Stimulated activated CD4-positive, alpha-beta T cell treated with anti-CD3 and anti-CD28 coated beads, Interleukin-12 subunit alpha, Interleukin-12 subunit beta, amount 100 ng/mL, for 4 hours (primary cell): ENCODE measurements around the gene ICA1.

Source experiments
- DNase-seq: peaks from one replicate; pipeline ENCODE4 v3.0.0-alpha.2; 2020

The ICA1 gene

DNA sequence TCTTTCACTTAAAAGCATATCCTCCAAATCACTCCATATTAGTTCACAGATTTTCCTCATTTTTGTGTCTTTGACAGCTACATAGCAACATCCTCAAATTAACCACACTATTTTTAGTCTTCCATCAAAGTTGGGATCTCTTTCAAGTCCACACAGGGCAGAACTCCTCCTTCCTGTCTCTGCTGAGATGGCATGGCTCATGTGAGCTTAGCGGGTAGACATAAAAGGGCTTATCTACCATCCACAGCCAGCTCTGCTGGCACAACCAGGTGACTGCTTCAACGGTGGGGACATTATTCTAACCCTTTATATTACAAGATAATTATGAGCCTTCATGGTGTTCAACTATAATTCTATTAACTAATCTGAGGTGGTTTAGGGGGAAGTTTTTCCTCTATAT lies 35.5 kb downstream of the ICA1 start:
- DNase-seq, result no peak

DNA sequence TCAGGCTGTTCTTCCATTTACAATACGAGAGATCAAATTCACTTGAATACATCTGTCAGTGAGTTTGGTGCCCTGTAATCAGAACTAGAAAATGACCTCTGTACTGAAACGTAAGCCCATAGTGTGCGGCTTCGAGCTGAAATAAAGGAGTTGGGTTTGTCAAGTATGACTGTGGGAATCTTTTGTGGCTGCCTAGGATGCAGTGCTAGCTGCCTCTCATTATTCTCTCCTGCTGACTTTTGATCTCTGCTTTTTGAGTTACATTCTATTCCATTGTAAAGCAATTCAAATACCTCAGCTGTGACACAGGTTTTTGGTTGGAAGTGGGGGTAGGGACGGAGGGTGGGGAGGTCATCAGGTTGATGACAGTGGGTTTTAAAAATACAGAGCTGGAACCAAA lies 40.4 kb downstream of the ICA1 start:
- no peak for DNase-seq

DNA sequence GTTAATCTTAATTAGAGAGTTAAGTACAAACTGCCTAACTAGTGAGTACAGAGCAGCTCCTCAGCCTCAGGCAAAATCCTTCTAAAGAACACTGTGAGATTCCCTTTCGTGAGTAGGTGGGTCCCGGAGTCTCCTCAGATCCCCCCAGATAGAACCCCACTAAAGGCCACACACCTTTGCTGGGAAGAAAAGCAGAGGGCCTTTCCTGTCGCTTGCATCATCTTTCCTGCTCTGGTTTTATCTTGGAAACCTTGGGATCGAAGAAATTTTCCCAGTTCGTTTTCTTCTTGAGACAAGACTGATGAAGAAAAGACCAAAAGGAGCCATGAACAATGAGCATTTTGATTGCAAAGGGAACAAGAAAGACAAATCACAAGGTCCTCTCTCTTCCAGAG lies 40.9 kb downstream of the ICA1 start:
- no peak for DNase-seq

DNA sequence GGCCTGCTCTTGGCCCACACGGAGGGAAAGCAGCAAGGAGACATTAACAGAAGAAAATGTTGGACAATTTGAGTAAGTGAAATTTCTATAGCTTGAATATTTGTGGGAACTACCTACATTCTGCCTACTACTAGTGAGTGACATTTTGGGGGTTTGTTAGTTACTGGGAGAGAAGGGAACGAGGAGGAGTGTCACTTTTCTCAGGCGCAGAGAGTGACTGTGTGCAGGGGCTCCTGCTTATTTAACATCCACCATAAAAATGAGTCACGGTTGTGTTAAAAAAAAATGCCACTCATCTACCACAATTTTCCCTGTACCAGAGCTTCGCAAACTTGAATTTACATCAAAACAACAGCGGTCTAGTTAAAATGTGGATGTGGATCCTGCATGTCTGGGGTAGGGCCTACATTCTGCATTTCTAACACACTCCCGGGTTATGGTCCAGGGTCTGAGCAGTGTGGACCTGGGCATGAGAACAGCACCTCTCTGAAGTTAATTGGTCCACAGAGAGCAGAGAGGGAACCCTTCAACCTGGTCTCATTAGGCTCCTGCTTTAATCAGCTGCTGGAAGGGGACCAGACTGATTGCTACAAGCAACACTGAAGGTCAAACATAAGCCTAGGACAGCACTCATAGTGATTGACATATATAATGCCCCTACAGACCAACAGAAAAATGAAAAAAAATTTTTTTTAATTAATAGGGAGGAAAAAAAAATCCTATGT lies 41.4 kb downstream of the ICA1 start:
- no peak for DNase-seq

DNA sequence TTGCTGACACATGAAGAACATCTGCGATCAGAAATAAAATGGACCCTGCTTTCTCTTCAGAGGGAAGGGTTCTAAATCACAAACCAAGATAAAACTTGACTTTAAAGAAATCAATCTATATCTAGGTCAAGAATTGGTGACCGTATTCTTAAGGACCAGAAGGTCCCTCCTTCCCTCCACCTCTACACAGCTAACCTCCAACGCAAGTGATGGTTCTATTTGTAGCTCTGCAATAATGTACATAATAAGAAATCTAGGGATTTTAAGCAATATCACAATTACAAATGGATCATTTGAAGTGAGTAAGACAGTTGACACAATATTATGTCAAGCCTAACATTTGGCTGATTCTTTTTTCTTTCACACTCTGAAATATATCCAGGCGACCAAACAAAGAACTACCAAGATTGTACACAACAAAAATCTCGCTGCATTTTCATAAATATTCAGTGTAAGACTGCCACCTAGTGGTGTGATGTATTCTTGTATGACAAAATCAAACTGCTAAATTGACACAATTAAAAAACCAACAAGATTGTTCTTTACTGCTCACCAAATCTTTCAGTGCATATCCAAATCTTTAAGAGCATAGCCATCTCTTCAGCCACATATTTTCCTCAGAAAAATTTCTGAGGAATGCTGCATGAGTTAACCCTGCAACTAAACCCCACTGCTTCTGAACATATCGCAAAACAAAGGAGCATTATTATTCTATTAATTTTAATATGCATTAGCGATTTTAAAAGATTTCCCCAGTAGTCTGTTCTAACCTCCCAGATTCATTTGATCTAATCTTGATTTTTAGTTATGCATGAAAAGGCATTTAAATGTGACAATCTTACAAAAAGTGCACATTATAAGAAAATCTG lies 44.5 kb downstream of the ICA1 start:
- no peak for DNase-seq

DNA sequence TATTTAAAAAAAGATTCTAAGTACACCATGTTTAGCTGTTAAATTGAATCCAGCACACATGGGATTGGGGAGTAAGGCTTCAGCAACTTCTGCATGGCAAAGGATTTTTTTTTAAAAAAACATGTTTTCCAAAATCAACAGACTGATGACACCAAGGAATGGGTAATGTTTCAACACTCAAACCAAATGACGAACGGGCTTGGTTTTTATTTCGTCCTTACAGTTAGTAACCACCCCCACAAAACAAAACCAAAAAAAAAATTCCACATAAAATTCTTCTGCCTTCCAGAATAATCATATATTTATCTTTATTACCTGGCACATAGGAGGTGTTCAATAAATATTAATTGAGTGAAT lies 45.7 kb downstream of the ICA1 start:
- no peak for DNase-seq

DNA sequence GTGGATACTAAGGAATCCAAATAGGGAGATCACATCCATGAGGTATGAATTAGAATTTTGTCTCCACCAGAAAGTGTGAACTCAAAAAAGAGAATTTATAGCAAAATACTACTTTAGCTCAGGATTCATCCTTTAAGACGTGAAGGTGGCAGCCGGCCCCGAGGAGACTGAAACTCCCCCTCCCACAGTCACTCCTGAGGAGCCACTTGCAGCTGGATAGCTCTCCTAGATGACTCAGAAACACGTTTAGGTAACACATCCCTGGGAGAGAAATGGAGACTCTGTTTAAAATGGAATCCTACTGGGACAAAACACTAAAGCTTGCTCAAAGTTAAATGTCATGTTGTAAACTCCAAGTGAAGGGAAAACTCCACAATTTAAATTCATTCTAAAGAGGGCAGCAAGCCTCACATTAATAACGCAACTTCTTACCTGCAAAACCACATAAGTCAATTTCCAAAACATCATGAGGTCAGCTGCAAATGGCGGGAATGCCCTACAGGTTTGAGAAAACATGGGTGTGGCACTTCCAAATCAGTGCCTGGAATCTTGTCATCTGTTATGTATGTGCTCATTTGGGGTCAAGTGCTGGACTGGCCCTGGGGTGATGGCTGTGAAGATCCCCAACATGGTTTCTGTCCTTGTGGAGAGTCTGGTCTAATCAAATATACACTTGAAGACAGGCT lies 46.2 kb downstream of the ICA1 start:
- DNase-seq, result no peak

DNA sequence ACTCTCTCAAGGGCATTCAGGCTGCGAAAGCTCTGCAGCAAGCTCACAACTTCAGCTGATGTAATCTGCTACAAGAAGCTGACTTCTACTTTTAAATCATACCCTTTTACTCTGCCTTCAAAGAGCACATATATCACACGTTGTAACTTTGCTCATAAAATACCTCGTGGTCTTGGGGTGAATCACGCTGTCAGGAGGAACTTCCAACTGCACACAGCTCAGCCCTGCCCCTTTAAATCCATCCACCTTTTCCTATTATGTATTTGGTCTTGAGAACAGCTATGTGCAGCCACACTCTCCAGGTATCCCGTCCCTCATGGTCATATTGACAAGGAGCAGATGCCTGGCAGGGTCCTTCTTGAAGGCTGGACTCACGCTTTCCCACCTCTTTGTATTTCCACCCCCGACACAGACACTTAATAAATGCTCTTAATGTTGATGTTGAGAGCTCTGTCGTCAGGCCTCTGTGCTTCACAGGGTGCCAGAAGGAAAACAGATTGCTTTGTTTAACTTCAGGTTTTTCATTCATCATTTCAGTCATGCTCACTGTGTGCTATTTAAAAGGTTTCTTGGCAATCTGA lies 47.6 kb downstream of the ICA1 start:
- no peak for DNase-seq

DNA sequence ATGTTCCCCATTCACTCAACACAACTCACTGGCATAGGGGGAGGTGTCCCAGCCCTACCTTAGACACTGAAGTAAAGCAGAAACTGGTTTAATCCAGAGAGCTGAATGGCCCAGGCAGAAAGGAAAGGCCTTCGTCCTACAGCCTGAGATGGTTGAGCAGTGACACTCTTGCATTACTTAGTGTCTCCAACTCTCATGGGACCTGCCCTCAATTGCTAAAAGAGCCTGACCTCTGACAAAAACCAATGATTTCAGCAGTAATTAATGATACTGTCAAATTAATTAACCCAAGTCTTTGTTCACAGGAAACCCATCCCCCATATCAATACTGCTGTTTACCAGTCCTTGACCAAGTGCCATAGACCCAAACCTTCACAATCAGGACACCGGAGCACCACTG lies 48.6 kb downstream of the ICA1 start:
- no peak for DNase-seq

DNA sequence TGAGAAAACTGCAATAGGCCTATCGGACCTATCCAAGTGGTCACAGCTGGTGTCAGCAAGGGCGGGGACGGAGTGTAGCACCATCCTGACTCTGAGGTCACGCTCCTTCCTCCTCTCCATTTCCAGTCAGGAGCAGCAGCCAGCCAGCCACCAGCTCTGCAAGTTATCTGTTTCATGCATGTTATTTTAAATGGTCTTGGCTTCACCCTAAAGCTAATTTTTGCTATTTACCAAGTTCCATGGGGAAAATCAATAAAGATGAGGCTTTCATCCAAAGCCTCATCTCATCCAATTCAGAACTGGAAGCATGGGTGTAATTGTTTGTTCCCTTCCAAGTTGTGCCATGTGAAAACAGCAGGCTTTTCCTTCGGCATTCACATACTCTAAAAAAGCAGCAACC lies 49.3 kb downstream of the ICA1 start:
- DNase-seq, result no peak

DNA sequence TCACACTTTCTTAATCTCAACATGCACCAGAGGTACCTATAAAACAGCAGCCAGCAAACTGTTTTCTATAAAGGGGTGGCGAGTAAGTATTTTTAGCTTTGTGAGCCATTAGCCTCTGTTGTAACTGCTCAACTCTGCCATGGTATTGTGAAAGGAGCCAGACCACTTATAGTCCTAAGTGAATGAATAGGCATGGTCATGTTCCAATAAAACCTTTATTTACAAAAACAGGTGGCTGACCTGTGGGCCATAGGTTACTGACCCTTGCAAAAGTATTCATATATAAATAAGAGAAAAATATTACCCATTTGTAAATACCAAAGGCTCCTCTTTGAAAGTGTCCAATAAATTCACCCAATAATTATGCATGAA lies 50.3 kb downstream of the ICA1 start:
- DNase-seq, result no peak

DNA sequence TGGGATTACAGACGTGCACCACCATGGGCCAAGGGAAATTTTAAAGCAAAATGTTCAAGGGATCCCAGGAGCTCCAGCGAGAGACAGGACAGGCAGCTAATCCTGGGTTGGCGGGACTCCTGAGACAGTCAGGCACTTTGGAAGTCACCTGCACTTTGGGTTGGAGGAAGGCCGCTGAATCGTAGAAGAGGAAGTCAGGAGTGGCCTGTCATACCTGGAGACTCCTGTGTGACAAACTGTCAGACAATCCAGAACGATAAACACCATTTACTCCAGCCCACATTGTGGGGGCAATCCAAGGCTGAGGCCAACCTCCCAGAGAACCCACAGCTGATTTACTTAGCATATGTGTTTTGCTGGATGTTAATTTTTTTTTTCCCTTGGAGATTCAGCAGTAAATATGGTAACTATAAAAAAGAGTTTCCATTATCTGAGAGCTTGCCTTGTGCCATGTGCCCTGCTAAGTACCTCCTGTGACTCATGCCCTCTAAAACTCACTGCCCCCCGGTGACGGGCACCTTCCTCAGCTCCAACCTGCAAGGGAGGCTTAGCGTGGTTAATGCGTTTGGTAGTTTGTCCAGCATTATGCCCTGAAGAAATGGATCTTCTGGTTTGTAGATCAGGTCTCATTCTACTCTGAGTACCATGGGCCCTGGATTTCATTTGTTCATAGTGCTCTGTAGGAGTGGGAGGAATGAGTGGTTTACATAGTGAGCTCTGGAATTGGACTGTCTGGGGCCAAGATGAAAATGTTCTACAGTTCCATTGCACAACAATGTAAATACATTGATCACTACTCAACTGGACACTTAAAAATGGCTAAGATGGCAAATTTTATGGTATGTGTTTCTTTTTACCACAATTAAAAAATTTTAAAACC lies 50.9 kb downstream of the ICA1 start:
- no peak for DNase-seq

DNA sequence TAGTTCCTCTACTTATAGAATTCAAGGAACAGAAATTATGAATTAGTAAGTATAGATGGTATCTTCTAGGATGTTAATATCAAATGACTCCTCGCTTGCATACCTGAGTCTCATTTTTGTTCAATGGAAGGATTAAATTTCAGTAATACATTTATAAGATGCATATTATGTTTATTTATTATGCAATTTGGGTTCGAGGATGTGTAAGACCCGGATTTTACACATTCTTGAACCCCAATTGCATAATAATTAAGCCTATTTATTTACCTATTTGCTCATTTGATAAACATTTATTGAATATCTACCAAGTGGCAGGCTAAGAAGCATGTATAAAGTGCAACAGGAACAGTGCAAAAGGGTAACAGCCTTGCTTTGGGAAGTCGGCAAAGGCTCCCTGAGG lies 52.6 kb downstream of the ICA1 start:
- DNase-seq, result no peak

DNA sequence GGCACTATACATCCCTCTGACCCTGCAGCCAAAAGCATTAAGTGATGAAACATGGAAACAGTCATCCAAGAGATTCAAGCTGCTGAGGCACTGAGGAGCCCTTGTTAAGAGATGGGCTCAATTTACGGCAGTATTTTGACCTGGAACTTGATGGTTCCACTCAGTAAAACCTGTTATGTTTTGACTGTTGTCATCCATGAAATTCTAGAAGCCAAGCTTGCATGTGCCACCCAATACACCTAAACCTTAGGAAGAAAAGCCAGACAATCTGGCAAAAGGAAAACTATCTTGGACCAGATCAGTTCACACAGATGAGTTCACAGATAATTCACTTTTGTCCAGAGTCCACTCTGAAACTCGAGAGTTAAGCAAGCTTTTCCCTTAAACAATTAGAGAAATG lies 53.2 kb downstream of the ICA1 start:
- no peak for DNase-seq

DNA sequence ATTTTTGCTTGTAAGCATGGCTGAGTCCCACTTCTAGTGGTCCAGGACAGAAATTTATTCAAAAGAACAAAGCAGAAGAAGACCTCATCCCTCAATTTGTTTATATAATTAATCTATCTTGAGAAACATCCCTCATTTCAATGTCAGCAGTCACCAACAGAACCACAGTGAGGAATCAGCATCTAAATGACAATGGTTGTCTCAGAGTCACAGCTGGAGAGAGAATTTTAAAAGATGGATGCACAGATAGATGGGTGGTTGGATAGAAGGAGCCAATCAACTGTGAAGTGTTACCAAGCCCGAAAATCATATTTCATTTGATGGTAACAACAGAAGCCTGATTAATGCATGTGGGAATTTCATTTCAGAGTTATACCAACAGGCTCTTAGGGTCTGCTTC lies 55.0 kb downstream of the ICA1 start:
- DNase-seq, result no peak

DNA sequence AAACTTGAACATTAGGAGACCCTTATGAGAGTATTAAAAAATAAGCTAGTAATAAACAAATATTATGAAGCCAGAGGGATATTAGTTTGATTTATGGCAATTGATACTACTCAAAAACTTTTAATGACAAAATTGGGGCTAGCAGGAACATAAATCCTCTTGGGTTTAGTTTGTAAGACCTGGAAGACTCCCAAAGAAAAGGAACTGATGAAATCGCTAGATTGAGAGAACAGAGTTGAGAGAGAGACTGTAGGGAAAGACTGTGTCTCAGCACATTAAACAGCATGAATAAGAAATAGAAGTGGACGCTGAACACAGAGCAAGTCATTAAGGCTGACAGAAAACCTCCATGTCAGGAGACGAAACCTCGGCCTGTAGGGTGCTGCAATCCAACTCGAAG lies 56.4 kb downstream of the ICA1 start:
- no peak for DNase-seq

DNA sequence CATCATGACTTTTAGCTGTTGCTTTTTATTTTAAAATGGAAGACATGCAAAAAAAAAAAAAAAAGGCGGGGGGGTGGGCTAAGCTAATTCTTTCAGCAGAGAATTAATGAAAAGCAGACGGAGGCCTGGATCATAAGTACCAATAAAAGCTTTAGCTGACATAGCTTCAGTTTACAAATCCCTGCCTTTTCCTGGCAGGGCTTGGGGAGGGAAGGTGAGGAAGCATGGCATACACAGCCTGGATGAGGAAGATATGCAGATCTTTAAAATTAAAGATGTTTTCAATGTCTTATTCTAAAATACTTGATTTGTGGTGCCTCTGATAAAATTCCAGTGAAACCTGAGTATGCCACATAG lies 57.0 kb downstream of the ICA1 start:
- DNase-seq, result no peak

DNA sequence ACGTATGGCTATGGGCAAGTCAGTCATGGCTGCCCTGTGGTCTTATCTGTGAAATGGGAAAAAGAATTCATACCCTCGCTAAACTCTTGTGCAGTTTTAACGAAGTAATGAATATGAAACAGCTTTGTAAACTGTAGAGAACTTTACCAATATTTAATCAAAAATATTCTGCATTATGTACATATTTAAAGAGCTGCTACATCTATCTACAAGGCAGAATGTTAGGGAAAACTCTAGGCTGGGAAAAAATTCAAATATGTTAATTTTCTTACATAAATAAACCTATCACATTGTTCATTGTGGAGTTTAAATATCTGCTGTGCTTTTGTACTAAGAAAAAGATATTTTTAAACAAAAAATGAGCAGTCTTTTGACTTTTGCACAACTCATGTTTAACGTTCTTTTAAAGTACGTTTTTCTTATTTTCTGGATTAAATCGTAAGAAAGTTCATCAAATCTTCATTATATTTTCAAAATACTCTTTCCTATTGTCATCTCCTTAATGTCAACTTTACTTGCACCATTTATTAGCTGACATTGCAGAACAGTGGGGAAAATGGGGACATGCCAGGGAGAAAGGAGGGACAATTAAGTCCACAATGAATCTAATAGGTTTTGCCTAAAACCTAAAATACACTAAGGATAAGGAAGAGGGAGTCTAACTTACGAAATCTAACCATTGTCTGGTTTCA lies 57.5 kb downstream of the ICA1 start:
- no peak for DNase-seq

DNA sequence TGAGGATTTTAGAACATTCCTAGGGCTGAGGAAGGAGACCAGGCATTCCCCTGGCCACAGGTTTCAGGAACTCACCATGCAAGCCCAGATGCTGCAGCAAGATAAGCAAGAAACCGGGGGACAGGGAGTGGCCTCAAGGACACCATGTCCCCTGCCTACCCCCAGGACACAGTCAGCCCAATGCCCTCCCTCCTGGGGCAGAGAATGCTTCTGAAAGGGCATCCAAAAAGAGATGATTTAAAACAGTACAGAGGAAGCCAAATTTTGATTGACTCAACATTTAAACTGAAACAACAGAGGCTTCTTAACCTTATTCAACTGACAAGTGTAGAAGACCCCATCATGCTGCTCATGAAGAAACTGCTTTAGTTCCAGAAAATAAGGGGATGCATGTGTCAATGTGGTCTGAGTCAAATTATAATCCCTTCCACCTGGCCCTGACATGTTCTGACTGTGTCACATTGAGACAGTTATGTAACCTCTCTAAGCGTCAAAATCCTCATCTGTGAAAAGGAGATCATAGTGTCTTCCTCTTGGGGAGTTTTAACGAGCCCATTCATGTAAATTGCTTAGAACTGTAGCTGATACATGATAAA lies 60.0 kb downstream of the ICA1 start:
- no peak for DNase-seq

DNA sequence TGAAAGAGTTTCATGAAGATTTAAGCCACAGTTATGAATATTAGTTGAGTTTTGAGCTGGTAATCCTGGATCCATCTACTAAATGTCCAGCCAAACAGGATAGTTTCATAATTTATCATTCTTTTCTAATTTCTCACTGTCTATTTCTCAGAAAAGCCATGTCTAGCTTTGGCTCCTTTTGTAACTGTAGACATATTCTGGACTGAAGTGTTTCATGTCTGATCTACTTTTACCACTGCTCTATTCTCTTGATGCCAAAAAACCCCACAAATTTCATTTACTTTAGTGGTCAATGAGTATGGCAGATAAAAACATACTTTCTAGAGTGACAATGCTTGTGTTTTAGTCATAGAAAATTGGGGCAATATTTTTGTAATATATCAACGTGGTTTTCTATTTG lies 61.2 kb downstream of the ICA1 start:
- DNase-seq, result no peak

DNA sequence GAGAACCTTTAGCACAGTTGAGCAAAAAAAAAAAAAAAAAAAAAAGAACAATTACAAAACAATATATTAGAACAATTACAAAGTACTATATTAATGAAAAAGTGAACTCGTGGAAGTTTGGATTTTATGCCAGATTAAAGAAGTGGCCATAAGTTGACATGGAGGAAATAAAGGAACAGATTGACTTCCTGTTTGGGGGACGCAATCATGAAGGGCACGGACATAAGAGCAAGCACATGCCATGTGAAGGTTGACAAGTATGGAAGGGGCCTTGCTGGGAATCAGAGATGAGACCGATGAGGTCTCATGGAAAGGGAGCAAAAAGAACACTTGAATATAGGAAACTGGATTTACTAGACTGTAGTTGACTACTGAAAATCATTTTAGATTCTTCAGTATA lies 61.7 kb downstream of the ICA1 start:
- no peak for DNase-seq
